Measurements from ENCODE around the gene TTLL7. TPM values are rescaled to one million over a fixed set of nuclear protein-coding genes. Genes with fewer than 3 reads are reported as not detected.

Gene TTLL7
- total RNA-seq, 2 experiments from 2014 or later: 0.41 to 1.4 TPM

GRCh38 chr1:84001501-84001900 is 2.6 kb upstream of the TTLL7 start:
- DNase-seq (no peak), ATAC-seq (no peak)
- Mint-ChIP-seq H3K4me3 (no peak overlapping the region), H3K27me3 (peaks cover 52% of the 10 kb centered on the region), H3K36me3 (ENCODE audit: low read depth) (no peaks in the 10 kb centered on the region), H3K4me1 (ENCODE audit: low read depth) (peaks cover 11% of the 10 kb centered on the region), H3K9me3 (peaks cover 3% of the 10 kb centered on the region), H3K27ac (no peak overlapping the region)
- POLR2A ChIA-PET: no interaction called here
- intact Hi-C loops (cut with micrococcal nuclease): no loop called here
- CTCF ChIA-PET: no interaction called here
- no peak for TF ChIP-seq CTCF (IDR thresholded peaks at IDR 0.05)

DNA sequence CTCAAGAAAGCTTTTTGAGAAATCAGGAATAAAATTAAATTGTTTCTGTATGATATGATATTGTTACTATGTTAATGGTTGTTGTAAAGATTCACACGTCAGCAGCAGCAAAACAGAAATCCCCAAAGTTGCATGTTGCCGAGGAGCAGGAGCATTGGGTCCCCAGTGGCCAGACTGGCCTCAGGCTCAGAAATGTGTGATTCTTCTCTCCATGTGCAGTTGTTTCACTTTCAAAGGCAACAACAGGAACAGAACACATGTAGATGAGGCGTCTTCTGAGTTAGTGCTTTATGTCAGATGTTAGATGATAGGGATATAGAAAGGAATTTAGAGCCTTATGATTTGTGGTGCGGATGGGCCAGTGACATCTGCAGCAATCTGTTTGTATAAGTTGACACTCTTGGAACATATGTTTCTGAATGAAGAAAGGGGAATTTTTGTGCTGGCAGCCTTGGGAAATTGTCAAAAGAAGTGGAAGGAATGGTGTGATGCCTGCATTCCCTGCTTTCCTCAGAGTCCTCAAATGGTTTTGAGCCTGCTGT is 2.1 kb upstream of the TTLL7 start:
- TF ChIP-seq CTCF (IDR thresholded peaks at IDR 0.05): no peak
- peaks cover 9% of the 10 kb centered on the region for H3K4me1 Mint-ChIP-seq (ENCODE audit: low read depth)
- no peak for ATAC-seq
- H3K27me3 Mint-ChIP-seq: peaks cover 56% of the 10 kb centered on the region
- ChIA-PET CTCF (no interaction called here), POLR2A (interaction anchor here (0.6 kb wide), 1 partner anchor 238 kb away, joined by 3 read pairs; no protein-coding TSS in a partner anchor)
- intact Hi-C loops (cut with micrococcal nuclease): no loop called here
- no peaks in the 10 kb centered on the region for H3K9me3 Mint-ChIP-seq
- no peaks in the 10 kb centered on the region for H3K36me3 Mint-ChIP-seq (ENCODE audit: low read depth)
- no peak for DNase-seq
- no peak overlapping the region for H3K4me3 Mint-ChIP-seq
- H3K27ac Mint-ChIP-seq: no peak overlapping the region

DNA sequence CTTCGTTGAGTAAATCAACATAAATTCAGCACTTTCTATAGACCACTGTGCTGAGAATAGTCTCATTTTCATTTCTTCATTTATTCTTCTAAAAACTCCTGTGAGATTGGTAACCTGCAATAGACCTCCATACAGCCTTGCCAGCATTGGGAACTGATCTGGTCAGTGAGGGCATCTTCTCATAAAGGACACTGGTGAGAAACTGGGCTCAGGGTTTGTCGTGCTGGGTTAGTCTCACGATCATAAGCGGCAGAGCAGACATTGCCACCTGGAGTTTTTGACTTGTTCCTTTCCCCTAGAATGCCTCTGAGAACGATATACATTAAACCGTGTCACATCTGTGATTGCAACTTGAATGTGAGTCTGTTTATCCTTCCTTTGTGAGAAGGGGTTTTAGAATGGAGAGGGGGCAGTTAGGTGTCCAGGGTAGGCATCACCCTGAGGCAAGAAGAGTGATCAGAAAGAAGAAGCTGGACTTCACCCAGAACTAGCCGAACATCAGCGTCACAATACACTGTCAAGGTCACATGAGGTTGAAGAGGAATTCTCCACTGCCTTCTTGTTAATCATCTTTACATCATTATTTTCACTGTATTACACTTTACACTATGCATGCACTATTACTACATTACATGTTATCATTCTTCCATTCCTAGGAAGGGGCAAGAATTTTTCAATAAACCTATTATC is 1.4 kb upstream of the TTLL7 start:
- DNase-seq (no peak), ATAC-seq (no peak)
- no peaks in the 10 kb centered on the region for H3K36me3 Mint-ChIP-seq (ENCODE audit: low read depth)
- peak overlapping the region; percentile 41 for H3K4me3 Mint-ChIP-seq
- H3K27ac Mint-ChIP-seq: no peak overlapping the region
- no peak for TF ChIP-seq CTCF (IDR thresholded peaks at IDR 0.05)
- peaks cover 57% of the 10 kb centered on the region for H3K27me3 Mint-ChIP-seq
- POLR2A ChIA-PET: interaction anchor here (0.6 kb wide), 1 partner anchor 239 kb away, joined by 3 read pairs; no protein-coding TSS in a partner anchor
- intact Hi-C loops (cut with micrococcal nuclease): no loop called here
- CTCF ChIA-PET: no interaction called here
- H3K4me1 Mint-ChIP-seq (ENCODE audit: low read depth): peaks cover 9% of the 10 kb centered on the region
- H3K9me3 Mint-ChIP-seq: no peaks in the 10 kb centered on the region

DNA sequence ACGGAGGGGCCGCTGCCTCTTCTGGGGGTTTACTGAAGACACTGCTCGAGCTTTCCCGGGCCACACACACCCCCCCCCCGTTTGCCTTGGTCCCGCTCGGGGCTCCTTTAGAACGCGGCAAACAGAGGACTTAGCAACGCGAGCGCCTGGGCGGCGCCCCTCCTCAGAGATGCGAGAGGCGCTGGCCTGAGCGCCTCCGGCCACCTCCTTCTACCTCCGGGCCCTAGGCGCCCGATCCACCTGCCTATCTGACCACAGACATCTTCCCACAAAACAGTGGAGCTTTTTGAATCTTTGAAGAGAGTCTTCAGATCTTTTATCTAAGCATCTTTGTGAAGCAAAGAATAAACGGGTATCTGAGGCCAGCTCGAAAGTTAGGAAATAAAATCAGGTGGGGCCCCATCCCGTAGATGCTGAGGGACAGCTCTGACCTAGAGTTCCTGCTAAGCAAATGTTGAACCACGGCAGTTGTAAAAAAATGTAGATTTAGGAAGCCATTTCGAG is 436 bp upstream of the TTLL7 start:
- CTCF ChIA-PET: no interaction called here
- Mint-ChIP-seq H3K4me1 (ENCODE audit: low read depth) (peaks cover 9% of the 10 kb centered on the region), H3K36me3 (ENCODE audit: low read depth) (no peaks in the 10 kb centered on the region), H3K9me3 (no peaks in the 10 kb centered on the region), H3K27ac (peak overlapping the region; percentile 23), H3K27me3 (peaks cover 57% of the 10 kb centered on the region), H3K4me3 (peak overlapping the region; percentile 73)
- peak; percentile 89 for ATAC-seq
- DNase-seq: peak; percentile 73
- POLR2A ChIA-PET: no interaction called here
- intact Hi-C loops (cut with micrococcal nuclease): no loop called here
- TF ChIP-seq CTCF (IDR thresholded peaks at IDR 0.05): no peak

DNA sequence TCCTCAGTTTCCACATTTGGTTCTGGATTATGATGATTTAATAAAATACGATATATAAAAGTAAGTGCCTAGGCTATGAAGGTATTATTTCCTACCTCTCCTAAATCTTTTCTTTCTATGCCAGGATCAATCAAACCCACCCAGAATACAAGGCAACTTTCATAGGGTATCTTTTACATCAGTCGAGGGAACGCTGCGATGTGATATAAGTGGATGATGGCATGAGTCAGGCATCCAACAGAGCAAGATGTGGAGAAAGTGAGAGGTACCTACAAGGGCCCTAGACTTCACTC is 781 bp downstream of the TTLL7 start:
- TF ChIP-seq CTCF (IDR thresholded peaks at IDR 0.05): no peak
- Mint-ChIP-seq H3K36me3 (ENCODE audit: low read depth) (no peaks in the 10 kb centered on the region), H3K27me3 (peaks cover 57% of the 10 kb centered on the region), H3K9me3 (no peaks in the 10 kb centered on the region), H3K4me1 (ENCODE audit: low read depth) (peaks cover 9% of the 10 kb centered on the region), H3K27ac (no peak overlapping the region), H3K4me3 (peak overlapping the region; percentile 73)
- POLR2A ChIA-PET: no interaction called here
- intact Hi-C loops (cut with micrococcal nuclease): no loop called here
- CTCF ChIA-PET: no interaction called here
- no peak for DNase-seq
- no peak for ATAC-seq
